Endothelial cell of umbilical vein (primary cell): ENCODE data around the gene CACHD1. TPM values are rescaled to one million over a fixed set of nuclear protein-coding genes. Genes with fewer than 3 reads are reported as not detected.

ENCODE experiments used
- BruUV-seq: library from RNA; stranded (reverse); fragments of 400-500 nt; replicated peaks from 2 replicates; lab custom pipeline; 2021; lab: Mats Ljungman, UMichigan
- CTCF ChIA-PET: fragments of 300-600, 350-600 bp; sonication (Branson Sonifier 250); formaldehyde crosslinking; loops from one replicate; lab custom pipeline; 2021; ENCODE audit warnings: antibody characterized with exemption, inconsistent platforms; lab: Charles Lee
- POLR2A ChIA-PET: fragments of 300-600, 350-600 bp; sonication (Branson Sonifier 250); formaldehyde crosslinking; loops from one replicate; lab custom pipeline; 2021; ENCODE audit warnings: antibody characterized with exemption, inconsistent platforms; lab: Charles Lee
- DNase-seq: peaks from one replicate; pipeline ENCODE4 v3.0.0-alpha.2; 2011; ENCODE audit warnings: low read depth, low spot score
- FAIRE-seq: peaks from 2 replicates; lab custom pipeline; 2011; peaks lifted over from hg19 to GRCh38; lab: Jason Lieb, UNC
- H2AFZ ChIP-seq: 2 replicates; pipeline ENCODE4 v1.6.0; 2012; ENCODE audit warnings: low read depth, low read length, control low read depth, inconsistent platforms
- H3K27ac ChIP-seq: 2 replicates; pipeline ENCODE4 v1.5.1; 2011; ENCODE audit warnings: low read depth, mild to moderate bottlenecking, control low read depth, low read length, moderate library complexity; ENCODE audit not compliant: insufficient read depth
- H3K27me3 ChIP-seq, 2 experiments: 2 replicates each; pipeline versions ENCODE4 v1.6.0 to v1.6.1; 2011; ENCODE audit warnings: low read length in 2 of 2, mixed read lengths in 1 of 2; ENCODE audit not compliant: control insufficient read depth in 2 of 2, insufficient read depth in 2 of 2
- H3K36me3 ChIP-seq, 2 experiments: 2 replicates in 1 of 2; 3 replicates in 1 of 2; pipeline ENCODE4 v1.5.1; 2011; ENCODE audit warnings: low read length in 2 of 2, mild to moderate bottlenecking in 1 of 2, moderate library complexity in 1 of 2; ENCODE audit not compliant: control insufficient read depth in 2 of 2, insufficient read depth in 2 of 2; ENCODE audit errors: extremely low read depth in 1 of 2
- H3K4me1 ChIP-seq: 3 replicates; pipeline ENCODE4 v1.5.1; 2011; ENCODE audit warnings: mild to moderate bottlenecking, low read length; ENCODE audit not compliant: control insufficient read depth, insufficient read depth; ENCODE audit errors: extremely low read depth
- H3K4me2 ChIP-seq: 2 replicates; pipeline ENCODE4 v1.6.1; 2011; ENCODE audit warnings: low read length, control low read depth, mixed read lengths; ENCODE audit not compliant: insufficient read depth
- H3K4me3 ChIP-seq, 3 experiments: fragments of 200-600 bp in 1 of 3; sonication (generic), shearing (Covaris generic) in 1 of 3; replicated peaks in 1 of 3; 2 replicates each; pipeline ENCODE4 v1.5.1; 2011 to 2016; ENCODE audit warnings: control low read depth in 3 of 3, low read length in 3 of 3, mild to moderate bottlenecking in 2 of 3, inconsistent platforms in 1 of 3, low read depth in 1 of 3, moderate library complexity in 1 of 3; ENCODE audit not compliant: insufficient read depth in 1 of 3
- H3K79me2 ChIP-seq: 2 replicates; pipeline ENCODE4 v1.6.0; 2012; ENCODE audit warnings: low read length, inconsistent platforms; ENCODE audit not compliant: control insufficient read depth, insufficient read depth
- H3K9ac ChIP-seq: replicated peaks from 2 replicates; pipeline ENCODE3; 2011; ENCODE audit warnings: low read length, control low read depth; ENCODE audit not compliant: insufficient read depth; ENCODE audit errors: extremely low read depth
- H3K9me1 ChIP-seq: replicated peaks from 3 replicates; pipeline ENCODE4 v1.6.0; 2011; ENCODE audit warnings: mild to moderate bottlenecking, low read length; ENCODE audit not compliant: control insufficient read depth, insufficient read depth; ENCODE audit errors: extremely low read depth
- H3K9me3 ChIP-seq: replicated peaks from 2 replicates; pipeline ENCODE4 v1.5.1; 2012; ENCODE audit warnings: low read length, inconsistent platforms; ENCODE audit not compliant: control insufficient read depth, insufficient read depth
- H4K20me1 ChIP-seq: replicated peaks from 2 replicates; pipeline ENCODE3; 2011; ENCODE audit warnings: mild to moderate bottlenecking, low read length; ENCODE audit not compliant: control insufficient read depth, insufficient read depth; ENCODE audit errors: extremely low read depth
- EZH2 ChIP-seq: IDR thresholded peaks from 2 replicates; pipeline ENCODE4 v1.6.1; 2012; ENCODE audit warnings: borderline replicate concordance, low read depth, mild to moderate bottlenecking, moderate library complexity, low read length, inconsistent platforms; ENCODE audit not compliant: severe bottlenecking
- FOS ChIP-seq: IDR thresholded peaks from 2 replicates; pipeline ENCODE4 v1.6.1; 2011; ENCODE audit warnings: mild to moderate bottlenecking, low read length, moderate library complexity, borderline replicate concordance; ENCODE audit not compliant: insufficient read depth
- GATA2 ChIP-seq: IDR thresholded peaks from 2 replicates; pipeline ENCODE4 v1.7.0; 2011; ENCODE audit warnings: low read depth, mild to moderate bottlenecking, moderate library complexity, mixed read lengths, low read length; ENCODE audit not compliant: insufficient read length, insufficient read depth
- JUN ChIP-seq: IDR thresholded peaks from 2 replicates; pipeline ENCODE4 v1.6.1; 2011; ENCODE audit warnings: borderline replicate concordance, low read depth; ENCODE audit not compliant: insufficient read length, insufficient read depth
- MYC ChIP-seq: IDR thresholded peaks from one replicate; pipeline ENCODE4 v1.6.1; 2011; ENCODE audit warnings: mild to moderate bottlenecking, low read depth, low read length
- POLR2A ChIP-seq: IDR thresholded peaks from 2 replicates; pipeline ENCODE4 v1.6.1; 2012; ENCODE audit warnings: low read depth, mild to moderate bottlenecking, control low read depth, low read length
- POLR2AphosphoS5 ChIP-seq: IDR thresholded peaks from 2 replicates; pipeline ENCODE4 v1.6.1; 2012; ENCODE audit warnings: low read depth, mild to moderate bottlenecking, control low read depth, low read length, moderate library complexity; ENCODE audit not compliant: insufficient read depth
- dilution Hi-C: fragments of 300-500 bp; cut with MboI; formaldehyde crosslinking; loops from one replicate; pipeline ENCODE4 v1.15.0; 2019; ENCODE audit warnings: low sequenced_read_pairs; ENCODE audit not compliant: extremely low pct_ligation_motif_present
- intact Hi-C: fragments of 100-400 bp; cut with micrococcal nuclease; formaldehyde crosslinking; loops from one replicate; pipeline ENCODE4 v1.10.0; 2022
- polyA plus RNA-seq, 4 experiments: library from polyadenylated mRNA; depleted of rRNA in 3 of 4; stranded (reverse) in 3 of 4; unstranded in 1 of 4; fragments of >200 nt; gene quantifications; 2 replicates each; pipeline versions ENCODE4 v1.2.1 to v1.2.3, GENCODE V29; 2011 to 2012; ENCODE audit warnings: missing spikeins in 1 of 4
- total RNA-seq: library from RNA; stranded (reverse); gene quantifications from 2 replicates; pipeline ENCODE4 v1.2.3, GENCODE V29; 2021
- TF ChIP-seq, protein P1 (sequence below), 2 donors: IDR thresholded peaks; 1 replicate in 1 of 2; 2 replicates in 1 of 2; pipeline ENCODE4 v1.5.1; 2011; ENCODE audit warnings: low read length in 2 of 2, mild to moderate bottlenecking in 2 of 2, moderate library complexity in 2 of 2, control low read depth in 1 of 2, inconsistent platforms in 1 of 2, low read depth in 1 of 2; ENCODE audit not compliant: insufficient read depth in 1 of 2; ENCODE audit errors: extremely low read depth in 1 of 2
- TF ChIP-seq, protein P2 (sequence below): IDR thresholded peaks from 2 replicates; pipeline ENCODE4 v1.6.1; 2011; ENCODE audit not compliant: insufficient read depth, insufficient read length

The CACHD1 gene
- total and polyA plus RNA-seq, 2 donors (not counting 3 experiments of a cell fraction or from before 2014, with no cell fraction given): 3.6 to 9.3 TPM

DNA sequence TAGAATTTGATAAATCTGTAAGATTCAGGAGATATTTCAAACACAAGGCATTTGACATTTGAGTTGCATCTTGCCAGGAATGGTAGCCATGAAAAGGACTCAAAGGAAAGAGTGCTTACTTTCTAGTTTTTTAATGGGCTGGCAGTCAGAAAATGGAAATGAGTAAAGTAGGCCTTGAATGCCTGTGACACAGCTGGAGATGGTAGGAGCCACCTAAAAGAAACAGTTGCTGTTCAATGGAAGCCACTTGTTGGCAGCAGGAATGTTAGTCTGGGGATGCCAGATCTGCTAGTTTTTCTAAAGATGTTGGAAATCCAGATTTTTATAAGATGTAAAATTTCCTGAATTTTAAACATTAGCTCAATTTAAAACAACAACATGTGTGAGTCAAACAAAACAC is 43.6 kb downstream of the CACHD1 start:
- Histone ChIP-seq H2AFZ (no peak overlapping the region), H3K4me1 (peaks cover 31% of the 10 kb centered on the region), H3K9ac (no peak overlapping the region), H3K27me3 (no peaks in the 10 kb centered on the region), H3K79me2 (no peaks in the 10 kb centered on the region), H3K9me3 (no peaks in the 10 kb centered on the region), H4K20me1 (no peaks in the 10 kb centered on the region), H3K9me1 (no peaks in the 10 kb centered on the region), H3K4me3 (no peak overlapping the region), H3K4me2 (peak overlapping the region; percentile 47), H3K36me3 (no peaks in the 10 kb centered on the region), H3K27ac (no peak overlapping the region)
- dilution Hi-C loops (no loop called here), intact Hi-C loops (no loop called here)
- no peak for TF ChIP-seq POLR2AphosphoS5
- TF ChIP-seq, protein P1, sequence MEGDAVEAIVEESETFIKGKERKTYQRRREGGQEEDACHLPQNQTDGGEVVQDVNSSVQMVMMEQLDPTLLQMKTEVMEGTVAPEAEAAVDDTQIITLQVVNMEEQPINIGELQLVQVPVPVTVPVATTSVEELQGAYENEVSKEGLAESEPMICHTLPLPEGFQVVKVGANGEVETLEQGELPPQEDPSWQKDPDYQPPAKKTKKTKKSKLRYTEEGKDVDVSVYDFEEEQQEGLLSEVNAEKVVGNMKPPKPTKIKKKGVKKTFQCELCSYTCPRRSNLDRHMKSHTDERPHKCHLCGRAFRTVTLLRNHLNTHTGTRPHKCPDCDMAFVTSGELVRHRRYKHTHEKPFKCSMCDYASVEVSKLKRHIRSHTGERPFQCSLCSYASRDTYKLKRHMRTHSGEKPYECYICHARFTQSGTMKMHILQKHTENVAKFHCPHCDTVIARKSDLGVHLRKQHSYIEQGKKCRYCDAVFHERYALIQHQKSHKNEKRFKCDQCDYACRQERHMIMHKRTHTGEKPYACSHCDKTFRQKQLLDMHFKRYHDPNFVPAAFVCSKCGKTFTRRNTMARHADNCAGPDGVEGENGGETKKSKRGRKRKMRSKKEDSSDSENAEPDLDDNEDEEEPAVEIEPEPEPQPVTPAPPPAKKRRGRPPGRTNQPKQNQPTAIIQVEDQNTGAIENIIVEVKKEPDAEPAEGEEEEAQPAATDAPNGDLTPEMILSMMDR (IDR thresholded peaks at IDR 0.05; ENCODE audit: extremely low read depth in 1 of 2, insufficient read depth in 1 of 2, low read depth in 1 of 2, low read length in 2 of 2): no peak
- TF ChIP-seq, protein P2, sequence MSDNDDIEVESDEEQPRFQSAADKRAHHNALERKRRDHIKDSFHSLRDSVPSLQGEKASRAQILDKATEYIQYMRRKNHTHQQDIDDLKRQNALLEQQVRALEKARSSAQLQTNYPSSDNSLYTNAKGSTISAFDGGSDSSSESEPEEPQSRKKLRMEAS: no peak
- no peak for TF ChIP-seq JUN
- TF ChIP-seq MYC: no peak
- TF ChIP-seq GATA2: no peak
- TF ChIP-seq FOS: no peak
- TF ChIP-seq POLR2A: no peak
- TF ChIP-seq EZH2: no peak
- peak; percentile 25 for DNase-seq
- no TSS peak for BruUV-seq
- no peak for FAIRE-seq
- ChIA-PET POLR2A (no interaction called here), CTCF (interaction anchor here (1.3 to 2.1 kb wide), 4 partner anchors 12 to 164 kb away, joined by 3 to 8 read pairs (median 5); no protein-coding TSS in a partner anchor)
